OCI-LY7 (cell line): ENCODE measurements around the gene FAM111A. TPM values are rescaled to one million over a fixed set of nuclear protein-coding genes. Genes with fewer than 3 reads are reported as not detected.
"Not testable (repeated sequence)": the region's sequence is repeated elsewhere in the genome, so short reads cannot be mapped to it uniquely, and the experiment has no call there.

Experiments used
- Bru-seq: library from RNA; stranded (reverse); fragments of 400-500 nt; gene quantifications from one replicate; lab custom pipeline; 2021; lab: Mats Ljungman, UMichigan
- BruChase-seq, 2 experiments: library from RNA; stranded (reverse); fragments of 400-500 nt; gene quantifications; one replicate each; lab custom pipeline; 2021; lab: Mats Ljungman, UMichigan
- BruUV-seq: library from RNA; stranded (reverse); fragments of 400-500 nt; replicated peaks from 2 replicates; lab custom pipeline; 2021; lab: Mats Ljungman, UMichigan
- CTCF ChIA-PET: fragments of 300-600 bp; sonication (Branson Sonifier 250); formaldehyde crosslinking; loops from one replicate; lab custom pipeline; 2022; ENCODE audit warnings: antibody characterized with exemption; ENCODE audit not compliant: unreplicated experiment; lab: Charles Lee
- POLR2A ChIA-PET: fragments of 300-600 bp; sonication (Branson Sonifier 250); formaldehyde crosslinking; loops from one replicate; lab custom pipeline; 2022; ENCODE audit warnings: antibody characterized with exemption; lab: Charles Lee
- DNase-seq: peaks from one replicate; pipeline ENCODE4 v3.0.0-alpha.2; 2015; ENCODE audit warnings: low spot score
- H2AFZ ChIP-seq: fragments of 200-600 bp; sonication (generic), shearing (Covaris generic); 2 replicates; pipeline ENCODE4 v1.6.1; 2014; ENCODE audit warnings: mild to moderate bottlenecking, antibody characterized with exemption, low read length, moderate library complexity
- H3K27ac ChIP-seq: fragments of 200-600 bp; sonication (generic); 2 replicates; pipeline ENCODE4 v1.5.1; 2014; ENCODE audit warnings: mixed run types, low read depth, mild to moderate bottlenecking, moderate library complexity, low read length, inconsistent platforms; ENCODE audit not compliant: poor library complexity, severe bottlenecking
- H3K36me3 ChIP-seq: fragments of 200-600 bp; sonication (generic); 2 replicates; pipeline ENCODE4 v1.6.1; 2014; ENCODE audit warnings: mild to moderate bottlenecking, antibody characterized with exemption, low read length, moderate library complexity, mixed read lengths; ENCODE audit not compliant: insufficient read depth
- H3K4me1 ChIP-seq: fragments of 200-600 bp; sonication (generic); 2 replicates; pipeline ENCODE4 v1.5.1; 2014; ENCODE audit warnings: mild to moderate bottlenecking, low read length; ENCODE audit not compliant: insufficient read depth, poor library complexity, severe bottlenecking
- H3K4me2 ChIP-seq: fragments of 200-600 bp; sonication (generic); 2 replicates; pipeline ENCODE4 v1.6.1; 2014; ENCODE audit warnings: mild to moderate bottlenecking, low read length
- H3K4me3 ChIP-seq: fragments of 200-600 bp; sonication (generic); 2 replicates; pipeline ENCODE4 v1.5.1; 2014; ENCODE audit warnings: mild to moderate bottlenecking, low read depth, low read length; ENCODE audit not compliant: poor library complexity, severe bottlenecking
- H3K79me2 ChIP-seq: fragments of 200-600 bp; sonication (generic); 2 replicates; pipeline ENCODE4 v1.6.1; 2016; ENCODE audit warnings: low read depth, mild to moderate bottlenecking, low read length, moderate library complexity, mixed read lengths; ENCODE audit not compliant: insufficient read depth
- H3K9me2 ChIP-seq: fragments of 200-600 bp; sonication (generic); 2 replicates; pipeline ENCODE4 v1.6.1; 2016; ENCODE audit warnings: mild to moderate bottlenecking, low read length, mixed read lengths; ENCODE audit not compliant: insufficient read depth
- H3K9me3 ChIP-seq: fragments of 200-600 bp; sonication (generic); 2 replicates; pipeline ENCODE4 v1.6.1; 2014; ENCODE audit warnings: mild to moderate bottlenecking, mixed run types, low read length, mixed read lengths
- H4K20me1 ChIP-seq: fragments of 200-600 bp; sonication (generic); 2 replicates; pipeline ENCODE4 v1.6.1; 2014; ENCODE audit warnings: mild to moderate bottlenecking, antibody characterized with exemption, low read length, moderate library complexity, mixed read lengths; ENCODE audit not compliant: insufficient read depth
- EZH2phosphoT487 ChIP-seq: fragments of 200-600 bp; sonication (generic); IDR thresholded peaks from 2 replicates; pipeline ENCODE4 v1.6.1; 2018; ENCODE audit warnings: low read depth, borderline replicate concordance, mild to moderate bottlenecking, mixed run types, antibody characterized with exemption, low read length, moderate library complexity, mixed read lengths
- intact Hi-C: fragments of 100-400 bp; cut with micrococcal nuclease; formaldehyde crosslinking; loops from one replicate; pipeline ENCODE4 v1.10.0; 2022; ENCODE audit not compliant: unreplicated experiment
- long read RNA-seq: library from polyadenylated mRNA; stranded (forward); transcript quantifications from one replicate; pipeline ENCODE4 v2.0.0, GENCODE V29; 2022
- total RNA-seq, 2 experiments: library from RNA; depleted of rRNA in 1 of 2; stranded (reverse); fragments of >200 nt in 1 of 2; shearing (Covaris generic) in 1 of 2; gene quantifications; 2 replicates each; pipeline ENCODE4 v1.2.3, GENCODE V29; 2014 to 2022
- TF ChIP-seq, protein P1 (sequence below): fragments of 200-600 bp; sonication (generic); conservative IDR thresholded peaks from 2 replicates; pipeline ENCODE4 v1.5.1; 2014; ENCODE audit warnings: mild to moderate bottlenecking, antibody characterized with exemption, low read length, moderate library complexity, mixed read lengths

FAM111A gene, protein sequence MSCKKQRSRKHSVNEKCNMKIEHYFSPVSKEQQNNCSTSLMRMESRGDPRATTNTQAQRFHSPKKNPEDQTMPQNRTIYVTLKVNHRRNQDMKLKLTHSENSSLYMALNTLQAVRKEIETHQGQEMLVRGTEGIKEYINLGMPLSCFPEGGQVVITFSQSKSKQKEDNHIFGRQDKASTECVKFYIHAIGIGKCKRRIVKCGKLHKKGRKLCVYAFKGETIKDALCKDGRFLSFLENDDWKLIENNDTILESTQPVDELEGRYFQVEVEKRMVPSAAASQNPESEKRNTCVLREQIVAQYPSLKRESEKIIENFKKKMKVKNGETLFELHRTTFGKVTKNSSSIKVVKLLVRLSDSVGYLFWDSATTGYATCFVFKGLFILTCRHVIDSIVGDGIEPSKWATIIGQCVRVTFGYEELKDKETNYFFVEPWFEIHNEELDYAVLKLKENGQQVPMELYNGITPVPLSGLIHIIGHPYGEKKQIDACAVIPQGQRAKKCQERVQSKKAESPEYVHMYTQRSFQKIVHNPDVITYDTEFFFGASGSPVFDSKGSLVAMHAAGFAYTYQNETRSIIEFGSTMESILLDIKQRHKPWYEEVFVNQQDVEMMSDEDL
- total RNA-seq (2014; rRNA removed; shearing (Covaris generic)): 80.8 and 83.9 TPM in 2 replicates
- 93.7 and 99.8 TPM in 2 replicates for total RNA-seq (2022)
- percentile 94 among the genes with signal in this experiment for Bru-seq, nascent RNA
- BruChase-seq, experiment 1, labeled RNA remaining after a 6-hour chase: percentile 96 among the genes with signal in this experiment
- percentile 98 among the genes with signal in this experiment for BruChase-seq, experiment 2, labeled RNA remaining after a 2-hour chase
- long read RNA-seq, full-length matches to known transcripts: 22 of 70 reads
- long read RNA-seq, partial matches to known transcripts: 6 of 70 reads
- long read RNA-seq, other reads (novel, unspliced or antisense): 42 of 70 reads

DNA sequence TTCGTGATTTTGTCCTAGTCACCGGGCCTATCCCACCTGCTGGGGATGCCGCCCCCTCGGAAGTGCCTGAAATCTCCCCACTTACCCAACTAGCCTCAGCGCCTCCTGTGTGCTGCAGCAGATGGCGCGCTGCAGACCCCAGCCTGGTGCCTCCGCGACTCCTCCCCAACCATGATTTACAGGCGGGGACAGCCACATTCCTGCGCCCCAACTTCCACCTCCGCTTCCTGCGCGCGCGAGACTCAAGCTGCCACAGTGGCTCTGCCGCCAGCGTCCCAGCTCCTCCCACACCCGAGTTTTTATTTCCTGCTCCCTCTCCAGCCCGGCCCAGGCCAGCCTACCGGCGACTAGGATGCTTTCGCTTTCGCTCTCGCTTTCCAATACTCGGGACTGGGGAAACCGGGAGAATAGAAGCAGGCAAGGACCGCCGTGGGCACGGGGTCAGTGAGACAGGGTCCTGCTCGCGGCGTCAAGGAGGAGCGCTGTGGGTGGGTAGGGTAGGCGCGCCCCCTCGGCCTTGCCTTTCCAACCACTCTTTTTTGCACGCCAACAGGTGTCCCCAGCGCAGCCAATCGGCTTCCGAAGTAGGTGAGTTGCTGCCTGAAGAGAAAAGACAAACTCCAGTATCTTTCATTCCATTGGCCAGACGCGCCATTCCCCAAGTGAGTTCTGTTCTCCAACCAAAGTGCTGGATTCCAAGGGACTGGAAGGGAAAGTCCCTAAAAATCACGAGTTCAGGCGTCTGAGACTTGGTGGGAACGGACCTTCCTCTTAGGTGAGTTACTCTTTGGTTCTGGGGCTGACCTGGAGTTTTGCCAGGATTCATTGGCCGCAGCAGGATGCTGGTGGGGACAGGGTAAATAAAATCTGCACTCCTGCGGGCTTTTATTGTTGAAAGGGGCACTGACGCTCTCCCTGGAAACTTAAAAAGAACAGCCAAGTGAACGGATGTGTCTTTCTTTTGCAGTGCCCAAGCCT lies at the start of gene FAM111A:
FAM111A (plus strand) TSS at position 327 of the 978 bp plus-strand sequence. CDS start 6,017 bp downstream, outside the sequence.
- Histone ChIP-seq H3K79me2 (peaks cover 35% of the 10 kb centered on the region), H3K9me3 (no peaks in the 10 kb centered on the region), H3K9me2 (no peaks in the 10 kb centered on the region), H3K4me2 (peak within 1 kb of the TSS; percentile 95), H4K20me1 (no peaks in the 10 kb centered on the region), H3K4me3 (peak within 1 kb of the TSS; percentile 90), H3K36me3 (peaks cover 19% of the 10 kb centered on the region), H3K27ac (peak within 1 kb of the TSS; percentile 90), H2AFZ (peak within 1 kb of the TSS; percentile 93), H3K4me1 (peaks cover 40% of the 10 kb centered on the region)
- intact Hi-C loops: loop anchor here (1.0 to 10.0 kb wide), 3 partner anchors 15 to 672 kb away; partner anchors contain the start of genes FAM111B and MRPL16
- CTCF ChIA-PET: interaction anchor here (1.8 kb wide), 1 partner anchor 15 kb away, joined by 7 read pairs; no protein-coding TSS in a partner anchor
- POLR2A ChIA-PET: interaction anchor here (0.5 to 2.0 kb wide), 6 partner anchors 9 to 1770 kb away, joined by 3 to 6 read pairs (median 3); partner anchors contain the start of gene FAM111B
- peak; percentile 81 for DNase-seq
- no TSS peak for BruUV-seq
- TF ChIP-seq EZH2phosphoT487: no peak
- TF ChIP-seq, protein P1, sequence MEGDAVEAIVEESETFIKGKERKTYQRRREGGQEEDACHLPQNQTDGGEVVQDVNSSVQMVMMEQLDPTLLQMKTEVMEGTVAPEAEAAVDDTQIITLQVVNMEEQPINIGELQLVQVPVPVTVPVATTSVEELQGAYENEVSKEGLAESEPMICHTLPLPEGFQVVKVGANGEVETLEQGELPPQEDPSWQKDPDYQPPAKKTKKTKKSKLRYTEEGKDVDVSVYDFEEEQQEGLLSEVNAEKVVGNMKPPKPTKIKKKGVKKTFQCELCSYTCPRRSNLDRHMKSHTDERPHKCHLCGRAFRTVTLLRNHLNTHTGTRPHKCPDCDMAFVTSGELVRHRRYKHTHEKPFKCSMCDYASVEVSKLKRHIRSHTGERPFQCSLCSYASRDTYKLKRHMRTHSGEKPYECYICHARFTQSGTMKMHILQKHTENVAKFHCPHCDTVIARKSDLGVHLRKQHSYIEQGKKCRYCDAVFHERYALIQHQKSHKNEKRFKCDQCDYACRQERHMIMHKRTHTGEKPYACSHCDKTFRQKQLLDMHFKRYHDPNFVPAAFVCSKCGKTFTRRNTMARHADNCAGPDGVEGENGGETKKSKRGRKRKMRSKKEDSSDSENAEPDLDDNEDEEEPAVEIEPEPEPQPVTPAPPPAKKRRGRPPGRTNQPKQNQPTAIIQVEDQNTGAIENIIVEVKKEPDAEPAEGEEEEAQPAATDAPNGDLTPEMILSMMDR: peak; percentile 75

DNA sequence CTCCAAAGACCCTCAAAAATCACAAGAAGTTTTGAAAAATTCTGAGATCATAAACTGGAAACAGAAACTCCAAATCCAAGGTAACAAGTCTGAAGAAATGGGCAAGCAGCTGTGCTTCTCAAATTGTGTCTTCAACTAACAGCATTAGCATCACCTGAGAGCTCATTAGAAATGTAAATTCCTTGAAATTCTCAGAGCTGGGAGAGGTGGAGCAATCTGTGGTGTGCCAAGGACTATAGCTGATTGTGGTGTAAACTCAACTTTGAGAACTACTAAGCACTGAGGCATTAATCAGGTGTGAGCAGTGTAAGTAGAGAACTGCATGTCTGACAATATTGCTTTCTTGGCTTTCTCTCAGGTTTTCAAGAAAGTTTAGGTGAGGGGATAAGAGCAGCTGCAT lies 49.1 kb upstream of the FAM111A start:
- intact Hi-C loops: loop anchor here (10.0 kb wide), 1 partner anchor 1579 kb away; the partner anchor contains the start of gene SLC43A1
- CTCF ChIA-PET, BruUV-seq, H3K9me3 ChIP-seq, H3K9me2 ChIP-seq, H4K20me1 ChIP-seq, H2AFZ ChIP-seq, H3K27ac ChIP-seq, DNase-seq, H3K4me3 ChIP-seq, POLR2A ChIA-PET, H3K4me2 ChIP-seq: not testable (repeated sequence)
- Histone ChIP-seq H3K36me3 (peaks cover 41% of the 10 kb centered on the region), H3K4me1 (peaks cover 85% of the 10 kb centered on the region), H3K79me2 (peaks cover 14% of the 10 kb centered on the region; the same call in 1 of the 2 replicates)

DNA sequence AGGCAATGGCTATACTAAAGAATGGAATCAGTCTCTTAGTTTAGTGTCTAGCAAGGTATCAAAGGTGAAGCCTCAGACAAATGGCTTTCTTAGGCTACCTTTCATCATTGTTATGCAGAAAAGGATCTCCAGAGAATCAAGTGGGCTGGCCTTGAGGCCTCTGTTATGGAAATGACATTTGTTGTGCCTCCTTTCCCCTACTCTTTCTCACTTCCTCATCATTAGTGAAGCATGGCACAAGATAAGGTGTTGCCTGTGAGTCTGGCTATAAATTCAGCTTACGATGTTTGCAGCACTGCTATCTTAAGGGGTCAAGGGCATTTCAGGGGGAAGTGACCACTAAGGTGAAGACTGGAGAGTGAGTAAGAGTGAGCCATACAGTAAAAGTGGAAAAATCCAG lies 47.4 kb upstream of the FAM111A start:
- H4K20me1 ChIP-seq, H3K9me3 ChIP-seq, BruUV-seq, H2AFZ ChIP-seq, CTCF ChIA-PET, H3K9me2 ChIP-seq: not testable (repeated sequence)
- peak overlapping the region; percentile 99 for H3K4me2 ChIP-seq
- H3K4me3 ChIP-seq: peak overlapping the region; percentile 31
- POLR2A ChIA-PET: interaction anchor here (0.7 to 2.9 kb wide), 6 partner anchors 11 to 536 kb away, joined by 3 to 12 read pairs (median 4); partner anchors contain the start of gene LPXN
- H3K36me3 ChIP-seq: peaks cover 41% of the 10 kb centered on the region
- peak; percentile 82 for DNase-seq
- H3K27ac ChIP-seq: peak overlapping the region; percentile 87
- intact Hi-C loops: loop anchor here (10.0 kb wide), 1 partner anchor 1580 kb away; the partner anchor contains the start of gene SLC43A1
- peaks cover 85% of the 10 kb centered on the region for H3K4me1 ChIP-seq
- peaks cover 28% of the 10 kb centered on the region; the same call in 1 of the 2 replicates for H3K79me2 ChIP-seq

DNA sequence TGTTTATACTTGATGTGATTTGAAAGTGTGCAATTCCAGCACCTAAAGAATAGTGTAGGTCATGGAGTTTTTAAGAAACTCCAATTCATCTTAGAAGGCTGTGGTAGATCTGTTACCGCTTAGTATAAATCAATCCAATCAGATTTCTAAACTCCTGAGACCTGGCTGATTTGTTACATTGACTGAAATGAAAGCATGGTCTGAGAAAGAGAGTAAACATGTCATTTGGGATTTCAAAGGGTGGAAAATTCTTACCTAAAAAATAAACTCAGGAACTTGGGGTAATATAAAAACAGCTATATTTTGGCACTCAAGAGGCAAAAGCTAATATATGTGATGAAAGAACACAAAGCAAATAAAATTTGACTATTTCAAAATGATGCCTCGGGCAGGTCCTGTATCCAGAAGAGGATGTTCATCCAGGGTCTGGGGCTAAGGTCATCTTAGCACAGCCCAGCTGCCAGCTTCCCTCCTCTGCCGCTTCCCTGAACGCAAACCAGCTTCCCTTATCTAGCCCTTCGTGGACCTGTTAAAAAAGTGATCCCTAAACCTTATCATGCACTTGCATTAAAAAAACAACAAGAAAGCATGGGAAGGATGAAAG lies 46.6 kb upstream of the FAM111A start:
- Histone ChIP-seq H3K4me1 (peaks cover 84% of the 10 kb centered on the region), H3K4me3 (peak overlapping the region; percentile 31), H3K27ac (peak overlapping the region; percentile 87), H3K4me2 (peak overlapping the region; percentile 99), H3K79me2 (peaks cover 36% of the 10 kb centered on the region; the same call in 1 of the 2 replicates), H3K36me3 (peaks cover 41% of the 10 kb centered on the region)
- H2AFZ ChIP-seq, DNase-seq, H4K20me1 ChIP-seq, H3K9me2 ChIP-seq, BruUV-seq, H3K9me3 ChIP-seq, CTCF ChIA-PET: not testable (repeated sequence)
- intact Hi-C loops: loop anchor here (10.0 kb wide), 1 partner anchor 1581 kb away; the partner anchor contains the start of gene SLC43A1
- POLR2A ChIA-PET: interaction anchor here (0.6 to 2.9 kb wide), 9 partner anchors 10 to 537 kb away, joined by 3 to 12 read pairs (median 4); partner anchors contain the start of genes FAM111B and LPXN
